SK-N-SH treated with all-trans-retinoic acid at 6 μM for 48 hours (cell line): Measurements from ENCODE around the gene POLE.

ENCODE experiments used
- ZFP30 ChIP-seq: fragments of 450-650 bp; formaldehyde crosslinking; IDR thresholded peaks from 2 replicates; pipeline ENCODE4 v1.5.0; 2022; ENCODE audit warnings: mild to moderate bottlenecking, moderate library complexity
- TF ChIP-seq, protein P1 (sequence below): fragments of 250-450 bp; sonication (Bioruptor Pico); IDR thresholded peaks from 2 replicates; pipeline ENCODE4 v1.5.1; 2020; ENCODE audit warnings: low read depth, mild to moderate bottlenecking, moderate library complexity

DNA sequence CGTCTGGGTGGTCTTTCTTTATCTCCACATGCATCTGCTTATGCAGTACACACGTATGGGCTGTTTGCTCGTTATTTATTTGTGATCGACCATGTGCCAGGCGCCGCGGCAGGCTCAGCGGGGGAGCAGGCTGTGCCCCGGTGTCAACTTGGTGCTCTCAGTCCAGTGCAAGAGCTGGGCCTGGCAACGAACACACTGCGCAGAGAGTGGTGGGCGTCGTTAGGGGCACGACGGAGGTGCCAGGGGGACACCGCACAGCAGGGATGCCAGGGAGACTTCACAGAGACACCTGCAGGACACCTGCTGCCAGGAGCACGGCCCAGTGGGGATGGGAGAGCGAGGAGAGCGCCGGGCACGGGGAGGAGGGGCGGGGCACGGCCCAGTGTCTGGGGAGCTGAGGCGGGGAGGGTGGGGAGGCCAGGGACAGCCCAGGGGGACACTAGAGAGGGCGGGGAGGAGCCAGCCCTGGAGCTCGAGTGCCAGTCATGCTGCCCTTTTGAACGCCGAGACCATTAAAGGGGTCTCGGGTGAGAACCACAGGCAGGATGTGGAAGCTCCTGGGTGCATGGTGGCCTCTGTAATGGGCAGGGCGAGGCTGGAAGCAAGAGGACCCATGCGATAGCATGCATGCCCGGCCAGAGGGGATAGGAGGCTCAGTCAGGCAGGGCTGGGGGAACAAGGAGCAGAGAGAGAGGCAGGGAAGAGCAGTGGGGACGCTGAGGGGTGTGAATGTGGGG lies 76.1 kb downstream of the POLE start:
- no peak for TF ChIP-seq ZFP30 (CRISPR knock-in tag)
- TF ChIP-seq, protein P1, sequence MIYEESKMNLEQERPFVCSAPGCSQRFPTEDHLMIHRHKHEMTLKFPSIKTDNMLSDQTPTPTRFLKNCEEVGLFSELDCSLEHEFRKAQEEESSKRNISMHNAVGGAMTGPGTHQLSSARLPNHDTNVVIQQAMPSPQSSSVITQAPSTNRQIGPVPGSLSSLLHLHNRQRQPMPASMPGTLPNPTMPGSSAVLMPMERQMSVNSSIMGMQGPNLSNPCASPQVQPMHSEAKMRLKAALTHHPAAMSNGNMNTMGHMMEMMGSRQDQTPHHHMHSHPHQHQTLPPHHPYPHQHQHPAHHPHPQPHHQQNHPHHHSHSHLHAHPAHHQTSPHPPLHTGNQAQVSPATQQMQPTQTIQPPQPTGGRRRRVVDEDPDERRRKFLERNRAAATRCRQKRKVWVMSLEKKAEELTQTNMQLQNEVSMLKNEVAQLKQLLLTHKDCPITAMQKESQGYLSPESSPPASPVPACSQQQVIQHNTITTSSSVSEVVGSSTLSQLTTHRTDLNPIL (CRISPR knock-in tag) = no peak
